Stomach (tissue), 9 donors: Measurements from ENCODE around the gene IL10RB. TPM values are rescaled to one million over a fixed set of nuclear protein-coding genes. Genes with fewer than 3 reads are reported as not detected.

Experiments used
- DNase-seq, 2 donors: peaks; one replicate each; pipeline versions ENCODE4 v3.0.0 to v3.0.0-alpha.2; 2013 to 2019
- H3K27ac ChIP-seq, 5 donors: fragments of 200-600 bp in 4 of 5; sonication (generic) in 4 of 5; one replicate each; pipeline ENCODE4 v1.5.1; 2013 to 2019; ENCODE audit warnings: mild to moderate bottlenecking in 1 of 5, moderate library complexity in 1 of 5
- H3K27me3 ChIP-seq, 3 donors: fragments of 200-600 bp; sonication (generic); one replicate each; pipeline ENCODE4 v1.5.1; 2017 to 2019; ENCODE audit warnings: mixed run types in 1 of 3
- H3K36me3 ChIP-seq, 4 donors: fragments of 200-600 bp; sonication (generic); 1 replicate in 3 of 4; 2 replicates in 1 of 4; pipeline ENCODE4 v1.5.1; 2016 to 2019
- H3K4me1 ChIP-seq, 4 donors: fragments of 200-600 bp; sonication (generic); one replicate each; pipeline ENCODE4 v1.5.1; 2016 to 2019
- H3K4me3 ChIP-seq, 4 donors: fragments of 200-600 bp; sonication (generic) in 3 of 4; one replicate each; pipeline ENCODE4 v1.5.1; 2016 to 2019; ENCODE audit warnings: mild to moderate bottlenecking in 1 of 4
- H3K9me3 ChIP-seq, 4 donors: fragments of 200-600 bp; sonication (generic); one replicate each; pipeline ENCODE4 v1.5.1; 2016 to 2019
- CTCF ChIP-seq, 7 experiments: fragments of 450-650 bp in 4 of 7; fragments of 200-600 bp in 3 of 7; sonication (generic) in 3 of 7; IDR thresholded peaks; one replicate each; pipeline ENCODE4 v1.5.1; 2016 to 2019; ENCODE audit warnings: antibody characterized with exemption in 7 of 7, control low read depth in 2 of 7, mild to moderate bottlenecking in 1 of 7
- EP300 ChIP-seq: sonication (generic); formaldehyde crosslinking; IDR thresholded peaks from one replicate; pipeline ENCODE4 v1.6.1; 2017; ENCODE audit warnings: antibody characterized with exemption
- POLR2A ChIP-seq, 4 donors: fragments of 450-650 bp; IDR thresholded peaks; one replicate each; pipeline ENCODE4 v1.6.1; 2016; ENCODE audit warnings: antibody characterized with exemption in 4 of 4, control low read depth in 2 of 4, mild to moderate bottlenecking in 1 of 4, moderate library complexity in 1 of 4
- POLR2AphosphoS5 ChIP-seq, 3 donors: sonication (generic); formaldehyde crosslinking; IDR thresholded peaks; one replicate each; pipeline ENCODE4 v1.6.1; 2016; ENCODE audit warnings: antibody characterized with exemption in 3 of 3
- WGBS, 5 donors: extraction: QIAGEN DNeasy Blood & Tissue Kit in 3 of 5; methylation state at CpG; one replicate each; pipeline versions ENCODE4 v1.1.5 to v1.1.7; 2013 to 2018; 5-methylcytosine and 5-hydroxymethylcytosine counted together
- intact Hi-C: fragments of 100-400 bp; cut with DNase I; formaldehyde crosslinking; loops from one replicate; pipeline ENCODE4 v1.15.1; 2023; ENCODE audit warnings: low total_unique reads
- polyA plus RNA-seq, 3 donors: library from polyadenylated mRNA; stranded (reverse); fragments of 200-250 nt; gene quantifications; one replicate each; pipeline ENCODE4 v1.2.3, GENCODE V29; 2013
- total RNA-seq, 5 donors: library from RNA; depleted of rRNA; stranded (reverse); fragments of >200 nt; gene quantifications; one replicate each; pipeline versions ENCODE4 v1.1.0 to v1.2.3, GENCODE V29; 2014 to 2016
- donor health status: healthy with polysubstance abuse.
- donor health status: Bipolar disorder and iron deficiency.
- donor health status: healthy.

The IL10RB gene
- total and polyA plus RNA-seq, 8 donors: 10.3 to 55.3 (median 18.8) TPM; not detected in 1

- TF ChIP-seq EP300 (no peak), POLR2A (IDR thresholded peaks at IDR 0.05) (no peak), CTCF (IDR thresholded peaks at IDR 0.05) (no peak), POLR2AphosphoS5 (IDR thresholded peaks at IDR 0.05) (no peak)
- peaks cover 8 to 47% (median 33%) of the 10 kb centered on the region in 4 donors for H3K4me1 ChIP-seq
- H3K27ac ChIP-seq: peak overlapping the region; percentile 65 to 83 (median 71)
- DNase-seq: no peak
- intact Hi-C loops: no loop called here
- H3K9me3 ChIP-seq: no peaks in the 10 kb centered on the region
- H3K27me3 ChIP-seq: no peaks in the 10 kb centered on the region
- peaks cover 31 to 87% (median 79%) of the 10 kb centered on the region in 4 donors for H3K36me3 ChIP-seq
- H3K4me3 ChIP-seq: no peak overlapping the region
- 46 to 61% (median 53%) methylated on average over 11 of the region's 11 CpGs for WGBS, 5 donors
Observed at GRCh38 chr21:33286076-33286475, 19.9 kb downstream of the IL10RB start.

- WGBS, 5 donors: 36 to 49% (median 39%) methylated on average over 15 of the region's 15 CpGs
- H3K27ac ChIP-seq: peak overlapping the region; percentile 65 to 83 (median 71)
- H3K36me3 ChIP-seq: peaks cover 24 to 87% (median 79%) of the 10 kb centered on the region in 4 donors
- H3K4me3 ChIP-seq: no peak overlapping the region
- no peaks in the 10 kb centered on the region for H3K9me3 ChIP-seq
- peaks cover 8 to 47% (median 33%) of the 10 kb centered on the region in 4 donors for H3K4me1 ChIP-seq
- peak; percentile 73 to 80 for DNase-seq
- intact Hi-C loops: no loop called here
- no peaks in the 10 kb centered on the region for H3K27me3 ChIP-seq
- TF ChIP-seq POLR2A (IDR thresholded peaks at IDR 0.05): no peak
- peak in 1 of 3 donors; percentile 62 for TF ChIP-seq POLR2AphosphoS5 (IDR thresholded peaks at IDR 0.05)
Observed at GRCh38 chr21:33286600-33287456, 20.7 kb downstream of the IL10RB start.

GRCh38 chr21:33289199-33289819 is 23.1 kb downstream of the IL10RB start:
- no peaks in the 10 kb centered on the region for H3K9me3 ChIP-seq
- no peaks in the 10 kb centered on the region for H3K27me3 ChIP-seq
- 70 to 89% (median 78%) methylated on average over 5 to 11 of the region's 11 CpGs for WGBS, 5 donors
- H3K4me3 ChIP-seq: no peak overlapping the region
- no peak for DNase-seq
- peaks cover 17 to 63% (median 44%) of the 10 kb centered on the region in 4 donors for H3K4me1 ChIP-seq
- no peak for TF ChIP-seq EP300
- no peak for TF ChIP-seq POLR2AphosphoS5 (IDR thresholded peaks at IDR 0.05)
- TF ChIP-seq POLR2A (IDR thresholded peaks at IDR 0.05): no peak
- intact Hi-C loops: no loop called here
- H3K36me3 ChIP-seq: peaks cover 13 to 87% (median 79%) of the 10 kb centered on the region in 4 donors
- H3K27ac ChIP-seq: peak overlapping the region in 3 of 5 donors; percentile 23 to 36 (median 29)

GRCh38 chr21:33290441-33290840 is 24.3 kb downstream of the IL10RB start:
- no peaks in the 10 kb centered on the region for H3K9me3 ChIP-seq
- no peak for TF ChIP-seq POLR2AphosphoS5 (IDR thresholded peaks at IDR 0.05)
- no peak for TF ChIP-seq EP300
- TF ChIP-seq CTCF (IDR thresholded peaks at IDR 0.05): no peak
- no peak for TF ChIP-seq POLR2A (IDR thresholded peaks at IDR 0.05)
- H3K27me3 ChIP-seq: no peaks in the 10 kb centered on the region
- peaks cover 17 to 62% (median 44%) of the 10 kb centered on the region in 4 donors for H3K4me1 ChIP-seq
- H3K4me3 ChIP-seq: no peak overlapping the region
- 66 to 79% (median 74%) methylated on average over 9 to 11 of the region's 11 CpGs for WGBS, 5 donors
- intact Hi-C loops: no loop called here
- peak overlapping the region in 1 of 5 donors; percentile 1 for H3K27ac ChIP-seq
- H3K36me3 ChIP-seq: peaks cover 4 to 89% (median 79%) of the 10 kb centered on the region in 4 donors
- DNase-seq: peak; percentile 36 to 53

GRCh38 chr21:33291686-33292085 is 25.5 kb downstream of the IL10RB start:
- no peaks in the 10 kb centered on the region for H3K9me3 ChIP-seq
- intact Hi-C loops: no loop called here
- H3K4me3 ChIP-seq: no peak overlapping the region
- H3K27me3 ChIP-seq: no peaks in the 10 kb centered on the region
- no peak for DNase-seq
- whole genome bisulfite sequencing, 5 donors: 92 to 100% (median 95%) methylated on average over 5 to 9 of the region's 9 CpGs
- peaks cover 8 to 49% (median 32%) of the 10 kb centered on the region in 4 donors for H3K4me1 ChIP-seq
- H3K36me3 ChIP-seq: peaks cover 11 to 90% (median 81%) of the 10 kb centered on the region in 4 donors
- peak overlapping the region in 1 of 5 donors; percentile 32 for H3K27ac ChIP-seq
- TF ChIP-seq CTCF (IDR thresholded peaks at IDR 0.05): no peak
- no peak for TF ChIP-seq POLR2A (IDR thresholded peaks at IDR 0.05)
- no peak for TF ChIP-seq EP300
- no peak for TF ChIP-seq POLR2AphosphoS5 (IDR thresholded peaks at IDR 0.05)
